Astrocyte (in vitro differentiated cells and primary cell): Measurements from ENCODE around the gene XPC. TPM values are rescaled to one million over a fixed set of nuclear protein-coding genes. Genes with fewer than 3 reads are reported as not detected.

Experiments
- DNase-seq: peaks from one replicate; pipeline ENCODE4 v3.0.0-alpha.2; 2010; ENCODE audit warnings: low read depth
- FAIRE-seq: peaks from 2 replicates; lab custom pipeline; 2011; peaks lifted over from hg19 to GRCh38; lab: Jason Lieb, UNC
- H2AFZ ChIP-seq: 2 replicates; pipeline ENCODE4 v1.6.0; 2012; ENCODE audit warnings: low read depth, low read length, inconsistent platforms
- H3K27ac ChIP-seq: 2 replicates; pipeline ENCODE4 v1.5.1; 2011; ENCODE audit warnings: low read depth, low read length, inconsistent platforms
- H3K27me3 ChIP-seq: 2 replicates; pipeline ENCODE4 v1.6.0; 2011; ENCODE audit warnings: low read length, inconsistent platforms; ENCODE audit not compliant: insufficient read depth
- H3K36me3 ChIP-seq: 2 replicates; pipeline ENCODE4 v1.5.1; 2011; ENCODE audit warnings: low read length, inconsistent platforms; ENCODE audit not compliant: insufficient read depth
- H3K4me1 ChIP-seq: 2 replicates; pipeline ENCODE4 v1.5.1; 2011; ENCODE audit warnings: low read length, inconsistent platforms; ENCODE audit not compliant: insufficient read depth
- H3K4me2 ChIP-seq: 2 replicates; pipeline ENCODE4 v1.6.0; 2012; ENCODE audit warnings: low read length, inconsistent platforms
- H3K4me3 ChIP-seq: 2 replicates; pipeline ENCODE4 v1.5.1; 2011; ENCODE audit warnings: low read depth, mild to moderate bottlenecking, low read length, inconsistent platforms; ENCODE audit not compliant: insufficient read depth
- H3K79me2 ChIP-seq: 2 replicates; pipeline ENCODE4 v1.6.0; 2012; ENCODE audit warnings: mild to moderate bottlenecking, low read length, inconsistent platforms; ENCODE audit not compliant: insufficient read depth
- H3K9ac ChIP-seq: 2 replicates; pipeline ENCODE4 v1.6.0; 2012; ENCODE audit warnings: mild to moderate bottlenecking, low read length, inconsistent platforms
- H3K9me3 ChIP-seq: 2 replicates; pipeline ENCODE4 v1.5.1; 2012; ENCODE audit warnings: low read depth, mild to moderate bottlenecking, low read length, inconsistent platforms; ENCODE audit not compliant: insufficient read depth
- H4K20me1 ChIP-seq: 2 replicates; pipeline ENCODE4 v1.6.0; 2012; ENCODE audit warnings: low read length, inconsistent platforms; ENCODE audit not compliant: insufficient read depth
- H3K27ac Mint-ChIP-seq: one replicate; pipeline ENCODE4 v1.8.0; 2021; ENCODE audit warnings: mild to moderate bottlenecking, mixed read lengths; ENCODE audit not compliant: unreplicated experiment
- H3K27me3 Mint-ChIP-seq: one replicate; pipeline ENCODE4 v1.8.0; 2021; ENCODE audit warnings: low read depth, mixed read lengths; ENCODE audit not compliant: unreplicated experiment
- H3K36me3 Mint-ChIP-seq: one replicate; pipeline ENCODE4 v1.8.0; 2021; ENCODE audit warnings: low read depth, mixed read lengths; ENCODE audit not compliant: unreplicated experiment
- H3K4me1 Mint-ChIP-seq: one replicate; pipeline ENCODE4 v1.8.0; 2021; ENCODE audit warnings: low read depth, mixed read lengths; ENCODE audit not compliant: unreplicated experiment
- H3K4me3 Mint-ChIP-seq: one replicate; pipeline ENCODE4 v1.8.0; 2021; ENCODE audit warnings: mild to moderate bottlenecking, moderate library complexity, mixed read lengths; ENCODE audit not compliant: unreplicated experiment
- H3K9me3 Mint-ChIP-seq: one replicate; pipeline ENCODE4 v1.8.0; 2021; ENCODE audit warnings: mild to moderate bottlenecking, mixed read lengths; ENCODE audit not compliant: unreplicated experiment
- EZH2 ChIP-seq: IDR thresholded peaks from 2 replicates; pipeline ENCODE4 v1.6.1; 2012; ENCODE audit warnings: mild to moderate bottlenecking, low read length, inconsistent platforms; ENCODE audit not compliant: insufficient read depth
- total RNA-seq: library from RNA; stranded (reverse); gene quantifications from 2 replicates; pipeline ENCODE4 v1.2.1, GENCODE V29; 2021
- TF ChIP-seq, protein P1 (sequence below): IDR thresholded peaks from 2 replicates; pipeline ENCODE4 v1.5.1; 2011; ENCODE audit warnings: low read depth, mild to moderate bottlenecking, inconsistent platforms, low read length, moderate library complexity; ENCODE audit not compliant: insufficient read depth

The XPC gene
- total RNA-seq, 1 donor from 2014 or later: 33.6 TPM

- Mint-ChIP-seq H3K27ac (peak overlapping the region; percentile 77), H3K4me3 (no peak overlapping the region), H3K9me3 (no peaks in the 10 kb centered on the region), H3K4me1 (peaks cover 8% of the 10 kb centered on the region), H3K36me3 (peaks cover 37% of the 10 kb centered on the region), H3K27me3 (no peaks in the 10 kb centered on the region)
- H3K4me3 ChIP-seq: no peak overlapping the region
- H3K9ac ChIP-seq: no peak overlapping the region
- peaks cover 17% of the 10 kb centered on the region for H3K36me3 ChIP-seq
- H3K9me3 ChIP-seq: no peaks in the 10 kb centered on the region
- H3K4me2 ChIP-seq: no peak overlapping the region
- H2AFZ ChIP-seq: no peak overlapping the region
- peaks cover 3% of the 10 kb centered on the region for H3K4me1 ChIP-seq
- no peak for FAIRE-seq
- H3K27me3 ChIP-seq: no peaks in the 10 kb centered on the region
- no peak for DNase-seq
- H3K27ac ChIP-seq: no peak overlapping the region
- H4K20me1 ChIP-seq: peaks cover 30% of the 10 kb centered on the region
- TF ChIP-seq EZH2: no peak
- TF ChIP-seq, protein P1, sequence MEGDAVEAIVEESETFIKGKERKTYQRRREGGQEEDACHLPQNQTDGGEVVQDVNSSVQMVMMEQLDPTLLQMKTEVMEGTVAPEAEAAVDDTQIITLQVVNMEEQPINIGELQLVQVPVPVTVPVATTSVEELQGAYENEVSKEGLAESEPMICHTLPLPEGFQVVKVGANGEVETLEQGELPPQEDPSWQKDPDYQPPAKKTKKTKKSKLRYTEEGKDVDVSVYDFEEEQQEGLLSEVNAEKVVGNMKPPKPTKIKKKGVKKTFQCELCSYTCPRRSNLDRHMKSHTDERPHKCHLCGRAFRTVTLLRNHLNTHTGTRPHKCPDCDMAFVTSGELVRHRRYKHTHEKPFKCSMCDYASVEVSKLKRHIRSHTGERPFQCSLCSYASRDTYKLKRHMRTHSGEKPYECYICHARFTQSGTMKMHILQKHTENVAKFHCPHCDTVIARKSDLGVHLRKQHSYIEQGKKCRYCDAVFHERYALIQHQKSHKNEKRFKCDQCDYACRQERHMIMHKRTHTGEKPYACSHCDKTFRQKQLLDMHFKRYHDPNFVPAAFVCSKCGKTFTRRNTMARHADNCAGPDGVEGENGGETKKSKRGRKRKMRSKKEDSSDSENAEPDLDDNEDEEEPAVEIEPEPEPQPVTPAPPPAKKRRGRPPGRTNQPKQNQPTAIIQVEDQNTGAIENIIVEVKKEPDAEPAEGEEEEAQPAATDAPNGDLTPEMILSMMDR: no peak
- H3K79me2 ChIP-seq: peaks cover 2% of the 10 kb centered on the region
These were observed 27.7 kb downstream of the XPC start for GRCh38 chr3:14150491-14151230.

DNA sequence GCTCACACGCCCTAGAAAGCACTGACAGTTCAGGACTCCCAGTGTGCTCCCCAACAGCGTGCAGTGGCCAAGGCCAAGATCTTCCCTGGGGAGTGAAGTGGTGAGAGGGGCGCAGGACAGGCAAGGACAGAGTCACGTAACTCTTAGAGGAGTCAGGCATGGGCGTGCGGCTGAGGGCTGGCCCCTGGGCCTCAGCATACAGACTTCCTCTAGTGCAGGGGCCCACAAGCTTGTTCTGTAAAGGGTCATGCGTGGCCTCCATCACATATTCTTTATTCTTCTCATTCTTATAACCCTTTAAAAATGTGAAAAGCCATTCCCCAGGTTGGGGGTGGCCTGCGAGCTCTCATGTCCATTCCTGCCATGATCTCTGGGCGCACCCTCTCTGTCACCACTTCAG, 28.3 kb downstream of the XPC start:
- peaks cover 9% of the 10 kb centered on the region for H3K4me1 ChIP-seq
- H3K36me3 ChIP-seq: peaks cover 17% of the 10 kb centered on the region
- Mint-ChIP-seq H3K4me3 (no peak overlapping the region), H3K36me3 (peaks cover 36% of the 10 kb centered on the region), H3K27ac (peak overlapping the region; percentile 77), H3K4me1 (peaks cover 11% of the 10 kb centered on the region), H3K9me3 (no peaks in the 10 kb centered on the region), H3K27me3 (no peaks in the 10 kb centered on the region)
- H3K4me2 ChIP-seq: no peak overlapping the region
- H3K9ac ChIP-seq: no peak overlapping the region
- TF ChIP-seq EZH2: no peak
- TF ChIP-seq, protein P1: no peak
- DNase-seq (no peak), FAIRE-seq (no peak)
- H3K4me3 ChIP-seq: no peak overlapping the region
- peaks cover 2% of the 10 kb centered on the region for H3K79me2 ChIP-seq
- no peaks in the 10 kb centered on the region for H3K9me3 ChIP-seq
- H2AFZ ChIP-seq: no peak overlapping the region
- peaks cover 29% of the 10 kb centered on the region for H4K20me1 ChIP-seq
- H3K27me3 ChIP-seq: no peaks in the 10 kb centered on the region
- H3K27ac ChIP-seq: no peak overlapping the region
